ENCODE measurements around the gene DHRS9.

DNA sequence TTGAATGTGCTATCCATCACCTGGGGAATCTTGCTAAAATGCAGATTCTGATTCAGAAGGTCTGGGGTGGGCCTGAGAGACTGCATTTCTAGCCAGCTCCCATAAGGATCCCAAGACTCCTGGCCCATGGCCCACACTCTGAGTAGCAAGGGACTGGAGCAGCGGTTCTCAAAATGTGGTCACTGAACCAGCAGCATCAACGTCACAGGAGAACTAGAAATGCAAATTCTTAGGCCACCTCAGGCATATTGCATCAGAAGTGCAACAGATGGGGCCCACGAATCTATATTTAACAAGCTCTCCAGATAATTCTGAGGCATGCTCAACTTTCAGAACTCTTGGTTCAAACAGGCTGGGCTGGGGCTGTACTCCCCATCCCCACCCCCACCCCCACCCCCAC lies 74.6 kb downstream of the DHRS9 start:
- TF ChIP-seq, protein P1, sequence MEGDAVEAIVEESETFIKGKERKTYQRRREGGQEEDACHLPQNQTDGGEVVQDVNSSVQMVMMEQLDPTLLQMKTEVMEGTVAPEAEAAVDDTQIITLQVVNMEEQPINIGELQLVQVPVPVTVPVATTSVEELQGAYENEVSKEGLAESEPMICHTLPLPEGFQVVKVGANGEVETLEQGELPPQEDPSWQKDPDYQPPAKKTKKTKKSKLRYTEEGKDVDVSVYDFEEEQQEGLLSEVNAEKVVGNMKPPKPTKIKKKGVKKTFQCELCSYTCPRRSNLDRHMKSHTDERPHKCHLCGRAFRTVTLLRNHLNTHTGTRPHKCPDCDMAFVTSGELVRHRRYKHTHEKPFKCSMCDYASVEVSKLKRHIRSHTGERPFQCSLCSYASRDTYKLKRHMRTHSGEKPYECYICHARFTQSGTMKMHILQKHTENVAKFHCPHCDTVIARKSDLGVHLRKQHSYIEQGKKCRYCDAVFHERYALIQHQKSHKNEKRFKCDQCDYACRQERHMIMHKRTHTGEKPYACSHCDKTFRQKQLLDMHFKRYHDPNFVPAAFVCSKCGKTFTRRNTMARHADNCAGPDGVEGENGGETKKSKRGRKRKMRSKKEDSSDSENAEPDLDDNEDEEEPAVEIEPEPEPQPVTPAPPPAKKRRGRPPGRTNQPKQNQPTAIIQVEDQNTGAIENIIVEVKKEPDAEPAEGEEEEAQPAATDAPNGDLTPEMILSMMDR (conservative IDR thresholded peaks at IDR 0.05 in 1 of 2, IDR thresholded peaks at IDR 0.05 in 1 of 2; ENCODE audit: extremely low read depth in 1 of 2, insufficient read depth in 1 of 2, low read depth in 1 of 2, low read length in 2 of 2), result no peak
- TF ChIP-seq EZH2 (IDR thresholded peaks at IDR 0.05; ENCODE audit: borderline replicate concordance, low read length), result no peak
